K562 (cell line): ENCODE data around the gene VPS13D. TPM values are rescaled to one million over a fixed set of nuclear protein-coding genes. Genes with fewer than 3 reads are reported as not detected.

ENCODE experiments used
- ATAC-seq: fragments of 200-7000 bp; cut with Tn5 transposase; 3 replicates; pipeline ENCODE4 v1.9.1; 2020; ENCODE audit warnings: moderate library complexity
- BruUV-seq: library from RNA; stranded (reverse); fragments of 400-500 nt; replicated peaks from 2 replicates; lab custom pipeline; 2021; lab: Mats Ljungman, UMichigan
- CTCF ChIA-PET: fragments of 300-600 bp; formaldehyde crosslinking; extraction: SDS; loops from one replicate; lab custom pipeline; 2021; ENCODE audit warnings: low intra/inter-chr PET ratio; lab: Yijun Ruan, JAX
- POLR2A ChIA-PET: fragments of 300-600, 350-650 bp; sonication (Branson Sonifier 250); formaldehyde crosslinking; extraction: SDS; loops from one replicate; lab custom pipeline; 2021; ENCODE audit warnings: antibody characterized with exemption, inconsistent platforms; lab: Yijun Ruan, JAX
- DNase-seq, 4 experiments: peaks; one replicate each; pipeline versions ENCODE4 v3.0.0 to v3.0.0-alpha.2; 2011 to 2018; ENCODE audit warnings: low spot score in 3 of 4, mixed read lengths in 3 of 4; ENCODE audit errors: extremely low read depth in 1 of 4
- FAIRE-seq: peaks from 2 replicates; lab custom pipeline; 2011; peaks lifted over from hg19 to GRCh38; lab: Jason Lieb, UNC
- H2AFZ ChIP-seq: 2 replicates; pipeline ENCODE4 v1.6.0; 2011; ENCODE audit warnings: low read depth, low read length, control low read depth, inconsistent platforms
- H3K27ac ChIP-seq: fragments of 200-600 bp; 3 replicates; pipeline ENCODE4 v1.8.0; 2011; ENCODE audit warnings: low read depth, mild to moderate bottlenecking, control low read depth, inconsistent platforms, low read length, moderate library complexity, mixed read lengths; ENCODE audit errors: extremely low read depth
- H3K27me3 ChIP-seq, 2 experiments: fragments of 300-600 bp in 1 of 2; 2 replicates in 1 of 2; 3 replicates in 1 of 2; pipeline versions ENCODE4 v1.6.0 to v1.8.0; 2011; ENCODE audit warnings: inconsistent platforms in 2 of 2, low read length in 2 of 2, mild to moderate bottlenecking in 1 of 2, mixed read lengths in 1 of 2, moderate library complexity in 1 of 2; ENCODE audit not compliant: control insufficient read depth in 2 of 2, insufficient read depth in 2 of 2
- H3K36me3 ChIP-seq: fragments of 300-600 bp; 3 replicates; pipeline ENCODE4 v1.8.0; 2011; ENCODE audit warnings: mild to moderate bottlenecking, low read length, inconsistent platforms; ENCODE audit not compliant: control insufficient read depth, insufficient read depth
- H3K4me1 ChIP-seq, 2 experiments: fragments of 200-600 bp in 1 of 2; replicated peaks in 1 of 2; 2 replicates in 1 of 2; 3 replicates in 1 of 2; pipeline versions ENCODE4 v1.5.1 to v1.8.0; 2011; ENCODE audit warnings: inconsistent platforms in 2 of 2, low read length in 2 of 2, mild to moderate bottlenecking in 1 of 2, mixed read lengths in 1 of 2, moderate library complexity in 1 of 2; ENCODE audit not compliant: control insufficient read depth in 2 of 2, insufficient read depth in 2 of 2
- H3K4me2 ChIP-seq: 2 replicates; pipeline ENCODE4 v1.6.1; 2011; ENCODE audit warnings: low read length, control low read depth, inconsistent platforms, mixed read lengths; ENCODE audit not compliant: insufficient read depth
- H3K4me3 ChIP-seq: fragments of 200-600 bp; sonication (generic), shearing (Covaris generic); 2 replicates; pipeline ENCODE4 v1.5.1; 2016; ENCODE audit warnings: control low read depth, inconsistent platforms
- H3K79me2 ChIP-seq: fragments of 200-600 bp; 3 replicates; pipeline ENCODE4 v1.8.0; 2011; ENCODE audit warnings: low read length, inconsistent platforms; ENCODE audit not compliant: control insufficient read depth, insufficient read depth
- H3K9ac ChIP-seq, 2 experiments: 2 replicates each; pipeline versions ENCODE4 v1.6.0 to v1.6.1; 2011; ENCODE audit warnings: low read depth in 2 of 2, low read length in 2 of 2, control low read depth in 1 of 2, inconsistent platforms in 1 of 2, mild to moderate bottlenecking in 1 of 2, mixed read lengths in 1 of 2; ENCODE audit not compliant: insufficient read depth in 1 of 2
- H3K9me1 ChIP-seq: one replicate; pipeline ENCODE4 v1.6.0; 2011; ENCODE audit warnings: inconsistent platforms, mild to moderate bottlenecking, low read length, moderate library complexity; ENCODE audit not compliant: control insufficient read depth, insufficient read depth
- H3K9me3 ChIP-seq: replicated peaks from 2 replicates; pipeline ENCODE4 v1.5.1; 2011; ENCODE audit warnings: low read depth, low read length, inconsistent platforms; ENCODE audit not compliant: control insufficient read depth, insufficient read depth
- H4K20me1 ChIP-seq: replicated peaks from 2 replicates; pipeline ENCODE4 v1.6.1; 2011; ENCODE audit warnings: low read length, inconsistent platforms, mixed read lengths; ENCODE audit not compliant: control insufficient read depth, insufficient read depth
- ADNP ChIP-seq: fragments of 200-800 bp; sonication (Bioruptor generic); IDR thresholded peaks from 2 replicates; pipeline ENCODE4 v1.6.1; 2016; ENCODE audit warnings: missing genetic modification characterization, missing compliant biosample characterization
- BCOR ChIP-seq: fragments of 450-650 bp; IDR thresholded peaks from 2 replicates; pipeline ENCODE4 v1.6.1; 2016
- CEBPB ChIP-seq: fragments of 450-650 bp; IDR thresholded peaks from 2 replicates; pipeline ENCODE4 v1.6.1; 2016; ENCODE audit warnings: missing genetic modification characterization, missing compliant biosample characterization
- CEBPG ChIP-seq, 3 experiments: fragments of 200-800 bp in 1 of 3; sonication (Bioruptor generic) in 1 of 3; sonication (generic) in 1 of 3; formaldehyde crosslinking in 1 of 3; IDR thresholded peaks in 2 of 3; conservative IDR thresholded peaks in 1 of 3; 2 replicates each; pipeline versions ENCODE4 v1.6.1 to v1.8.0; 2016 to 2022; ENCODE audit warnings: missing compliant biosample characterization in 2 of 3, missing genetic modification characterization in 2 of 3, mild to moderate bottlenecking in 1 of 3, missing genetic modification reagents in 1 of 3
- ESRRA ChIP-seq: fragments of 450-650 bp; IDR thresholded peaks from 2 replicates; pipeline ENCODE4 v1.6.1; 2014; ENCODE audit warnings: low read depth, mild to moderate bottlenecking, moderate library complexity, borderline replicate concordance
- HDAC2 ChIP-seq: fragments of 450-650 bp; IDR thresholded peaks from 2 replicates; pipeline ENCODE4 v1.6.1; 2016; ENCODE audit warnings: mild to moderate bottlenecking
- KDM1A ChIP-seq, 2 experiments: fragments of 450-650 bp; IDR thresholded peaks; 2 replicates each; pipeline ENCODE4 v1.6.1; 2016; ENCODE audit warnings: mild to moderate bottlenecking in 2 of 2
- PRDM10 ChIP-seq: fragments of 450-650 bp; IDR thresholded peaks from 2 replicates; pipeline ENCODE4 v1.6.1; 2018; ENCODE audit not compliant: partially characterized antibody
- RBM25 ChIP-seq: fragments of 200-400 bp; formaldehyde crosslinking; IDR thresholded peaks from 2 replicates; pipeline ENCODE4 v1.6.1; 2018; ENCODE audit warnings: low read length, low read depth, moderate library complexity; ENCODE audit not compliant: severe bottlenecking
- SAFB2 ChIP-seq: fragments of 200-400 bp; formaldehyde crosslinking; IDR thresholded peaks from 2 replicates; pipeline ENCODE4 v1.6.1; 2018; ENCODE audit warnings: borderline replicate concordance, low read length, low read depth, moderate library complexity; ENCODE audit not compliant: severe bottlenecking
- WGBS: fragments of 100-300 bp; shearing (Covaris generic); methylation state at CpG from one replicate; pipeline ENCODE4 v1.1.6; 2016; ENCODE audit warnings: low coverage, mixed read lengths; ENCODE audit not compliant: insufficient coverage; ENCODE audit errors: missing lambda C conversion rate; 5-methylcytosine and 5-hydroxymethylcytosine counted together
- in situ Hi-C: fragments of 300-500 bp; cut with MboI; formaldehyde crosslinking; loops from 4 replicates; pipeline ENCODE4 v1.15.0; 2018; ENCODE audit warnings: inconsistent platforms, mixed read lengths
- intact Hi-C: fragments of 100-400 bp; cut with micrococcal nuclease; formaldehyde crosslinking; loops from 2 replicates; pipeline ENCODE4 v1.14.2; 2022
- polyA plus RNA-seq, 8 experiments: library from polyadenylated mRNA; depleted of rRNA in 4 of 8; stranded (reverse) in 5 of 8; unstranded in 3 of 8; fragments of >200 nt; fragmentation: Nextera tagmentation in 2 of 8; fragmentation: Illumina TruSeq in 1 of 8; extraction: Ambion mirVana in 2 of 8; extraction: Trizol in 1 of 8; gene quantifications; 2 replicates each; pipeline versions ENCODE4 v1.2.1 to v1.2.3, GENCODE V29; 2011 to 2014; ENCODE audit warnings: inconsistent platforms in 1 of 8, missing spikeins in 1 of 8
- total RNA-seq, 7 experiments: library from RNA; depleted of rRNA in 6 of 7; stranded (reverse); fragments of >200 nt in 6 of 7; fragmentation: Illumina TruSeq in 2 of 7; extraction: Trizol in 2 of 7; gene quantifications; 2 replicates each; pipeline versions ENCODE4 v1.2.1 to v1.2.3, GENCODE V29; 2011 to 2021; ENCODE audit warnings: low replicate concordance in 1 of 7

The VPS13D gene
- total and polyA plus RNA-seq, 9 of the 15 experiments (the other 6 are each of a cell fraction or from before 2014, with no cell fraction given), result 6.1 to 51.5 (median 38.5) TPM

GRCh38 chr1:12555411-12556367 lies 325.9 kb downstream of the VPS13D start:
- H3K27ac ChIP-seq, result no peak overlapping the region
- POLR2A ChIA-PET, result interaction anchor here (1.0 to 1.4 kb wide), 4 partner anchors 14 to 79 kb away, joined by 4 to 6 read pairs (median 4); no protein-coding TSS in a partner anchor
- no peaks in the 10 kb centered on the region for H3K36me3 ChIP-seq
- in situ Hi-C loops, result no loop called here
- no peaks in the 10 kb centered on the region for H3K9me1 ChIP-seq
- no peaks in the 10 kb centered on the region for H3K79me2 ChIP-seq
- ATAC-seq (no peak), DNase-seq (no peak), FAIRE-seq (no peak)
- no peak overlapping the region for H3K4me3 ChIP-seq
- 79% methylated on average over 12 of the region's 13 CpGs for WGBS
- H3K9me3 ChIP-seq, result no peaks in the 10 kb centered on the region
- intact Hi-C loops, result no loop called here
- peak overlapping the region in 1 of 2 experiments; percentile 84; a peak in 2 of 4 replicates for H3K9ac ChIP-seq
- no peaks in the 10 kb centered on the region for H3K27me3 ChIP-seq
- no peak overlapping the region for H3K4me2 ChIP-seq
- no peak overlapping the region for H2AFZ ChIP-seq
- no peaks in the 10 kb centered on the region for H4K20me1 ChIP-seq
- H3K4me1 ChIP-seq, result peaks cover 3 to 41% of the 10 kb centered on the region in 2 experiments; a peak in 4 of 5 replicates
- peak; percentile 87 for TF ChIP-seq CEBPB (tag)
- TF ChIP-seq PRDM10, result no peak
- 0 out of 2 replicates have a peak, but pooled peaks have one; percentile 45 for TF ChIP-seq HDAC2
- peak; percentile 78 for TF ChIP-seq ADNP (tag)
- TF ChIP-seq SAFB2, result no peak
- TF ChIP-seq ESRRA, result peak; percentile 92
- peak; percentile 61 for TF ChIP-seq RBM25
- TF ChIP-seq KDM1A (IDR thresholded peaks at IDR 0.05), result peak in 1 of 2 experiments; percentile 59; a peak in 2 of 4 replicates
- peak; percentile 83 for TF ChIP-seq BCOR
- TF ChIP-seq CEBPG (CRISPR knock-in tag; IDR thresholded peaks at IDR 0.05), result no peak
- TF ChIP-seq CEBPG (tag; conservative IDR thresholded peaks at IDR 0.05 in 1 of 2, IDR thresholded peaks at IDR 0.05 in 1 of 2), result peak; percentile 53 to 80
- CTCF ChIA-PET, result no interaction called here
- no TSS peak for BruUV-seq
